NCI-H187 (cell line): ENCODE data around the gene LRRC55.

Experiments
- DNase-seq, 2 experiments: peaks; one replicate each; lab custom pipeline; 2025; lab: John Stamatoyannopoulos, UW

Gene LRRC55

GRCh38 chr11:57181678-57182305, at the start of gene LRRC55:
Gene LRRC55 (plus strand): TSS chr11:57181953. CDS start chr11:57182023, 70 bp downstream.
- no peak for DNase-seq

GRCh38 chr11:57133366-57134038, 48.3 kb upstream of the LRRC55 start:
- DNase-seq: peak in 1 of 2 experiments; percentile 10

- no peak for DNase-seq
Measured at GRCh38 chr11:57134284-57134683, 47.5 kb upstream of the LRRC55 start.

GRCh38 chr11:57135020-57135751, 46.6 kb upstream of the LRRC55 start:
- DNase-seq: no peak

GRCh38 chr11:57140568-57140967, 41.2 kb upstream of the LRRC55 start:
- DNase-seq: no peak

- DNase-seq: no peak
Measured at GRCh38 chr11:57143459-57143858, 38.3 kb upstream of the LRRC55 start.

GRCh38 chr11:57144075-57144474, 37.7 kb upstream of the LRRC55 start:
- DNase-seq: no peak

- no peak for DNase-seq
Measured at GRCh38 chr11:57144531-57145320, 37.0 kb upstream of the LRRC55 start.

- DNase-seq: no peak
Measured at GRCh38 chr11:57146301-57146700, 35.5 kb upstream of the LRRC55 start.

- DNase-seq: no peak
Measured at GRCh38 chr11:57148621-57149020, 33.1 kb upstream of the LRRC55 start.

GRCh38 chr11:57150454-57150917, 31.3 kb upstream of the LRRC55 start:
- DNase-seq: no peak

- DNase-seq: no peak
Measured at GRCh38 chr11:57152134-57152533, 29.6 kb upstream of the LRRC55 start.

GRCh38 chr11:57153448-57153847, 28.3 kb upstream of the LRRC55 start:
- no peak for DNase-seq

GRCh38 chr11:57154739-57155138, 27.0 kb upstream of the LRRC55 start:
- no peak for DNase-seq

- no peak for DNase-seq
Measured at GRCh38 chr11:57155400-57155799, 26.4 kb upstream of the LRRC55 start.

- no peak for DNase-seq
Measured at GRCh38 chr11:57155838-57156607, 25.7 kb upstream of the LRRC55 start.

GRCh38 chr11:57156928-57157327, 24.8 kb upstream of the LRRC55 start:
- no peak for DNase-seq

GRCh38 chr11:57157624-57158023, 24.1 kb upstream of the LRRC55 start:
- DNase-seq: no peak

GRCh38 chr11:57158180-57158579, 23.6 kb upstream of the LRRC55 start:
- DNase-seq: no peak

- no peak for DNase-seq
Measured at GRCh38 chr11:57158599-57158998, 23.2 kb upstream of the LRRC55 start.

GRCh38 chr11:57160665-57161064, 21.1 kb upstream of the LRRC55 start:
- DNase-seq: no peak
